Endometrial microvascular endothelial cells (primary cell): Measurements from ENCODE around the gene ANO1. TPM values are rescaled to one million over a fixed set of nuclear protein-coding genes. Genes with fewer than 3 reads are reported as not detected.

Experiments used
- in situ Hi-C: cut with HindIII; loops from 2 replicates; pipeline ENCODE4 v1.10.0; 2017; ENCODE audit warnings: low sequenced_read_pairs, low pct_unique_long_range_greater_than_20kb; ENCODE audit errors: inconsistent ontology term
- total RNA-seq: library from RNA; depleted of rRNA; stranded (reverse); fragments of >200 nt; gene quantifications from one replicate; pipeline ENCODE4 v1.2.3, GENCODE V29; 2015; ENCODE audit errors: inconsistent ontology term

ANO1 gene
- total RNA-seq, 1 donor from 2014 or later = not detected

DNA sequence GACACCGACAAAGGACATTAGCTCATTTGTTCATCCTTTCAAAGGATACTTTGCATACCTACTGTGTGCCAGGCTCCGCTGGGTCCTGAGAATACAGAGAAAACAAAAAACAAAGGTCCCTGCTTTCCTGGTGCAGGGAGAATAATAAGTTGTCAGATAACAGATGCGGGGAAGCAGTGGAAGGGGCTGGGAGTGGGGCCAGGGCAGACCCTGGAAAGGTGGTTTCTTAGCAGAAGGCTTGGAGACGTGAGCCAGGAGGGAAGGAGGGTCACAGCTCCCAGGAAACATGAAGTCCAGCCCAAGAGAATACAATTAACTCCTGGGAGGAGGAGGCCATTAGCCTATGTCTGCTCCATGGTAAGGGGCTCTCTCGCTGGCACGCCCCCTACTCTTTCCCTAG is 9.8 kb upstream of the ANO1 start:
- in situ Hi-C loops = no loop called here

DNA sequence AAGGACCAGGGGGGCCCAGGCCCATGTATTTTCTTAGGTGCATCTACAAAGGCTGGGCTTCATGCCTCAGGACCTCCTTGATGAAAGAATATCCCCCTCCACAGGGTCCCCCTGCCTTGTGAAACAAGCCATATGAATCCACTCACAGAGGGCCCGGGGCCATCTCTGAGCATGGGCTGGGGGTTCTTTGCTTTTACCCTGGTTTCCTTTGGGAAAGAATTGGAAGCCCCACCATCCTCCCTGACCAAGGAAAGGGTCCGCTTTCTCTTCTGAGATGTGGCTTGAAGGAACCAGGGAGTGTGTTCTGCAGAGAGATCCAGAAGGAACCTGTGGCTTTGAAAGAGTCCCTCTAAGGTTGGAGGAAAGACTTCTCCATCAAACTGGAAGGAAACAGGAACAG is 9.2 kb upstream of the ANO1 start:
- in situ Hi-C loops = no loop called here

DNA sequence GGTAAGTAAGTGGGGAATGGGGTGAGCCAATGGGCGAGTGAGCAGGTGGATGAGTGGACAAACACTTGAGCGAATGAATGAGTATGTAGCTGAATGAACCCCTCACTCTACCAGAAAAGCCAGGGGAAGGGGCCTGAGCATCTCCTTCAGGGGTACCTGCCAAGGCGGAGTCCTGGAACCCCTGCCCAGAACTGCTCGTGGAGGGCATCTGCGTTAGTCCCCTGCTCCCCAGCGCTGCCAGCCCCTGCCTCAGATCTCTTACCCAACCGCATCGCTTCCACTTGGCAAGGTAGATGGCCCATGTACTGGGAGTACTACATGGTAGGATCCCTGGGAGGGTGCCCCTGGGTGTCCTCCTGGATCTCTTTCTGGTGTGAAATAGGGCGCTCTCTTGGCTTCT is 7.4 kb upstream of the ANO1 start:
- in situ Hi-C loops = no loop called here

DNA sequence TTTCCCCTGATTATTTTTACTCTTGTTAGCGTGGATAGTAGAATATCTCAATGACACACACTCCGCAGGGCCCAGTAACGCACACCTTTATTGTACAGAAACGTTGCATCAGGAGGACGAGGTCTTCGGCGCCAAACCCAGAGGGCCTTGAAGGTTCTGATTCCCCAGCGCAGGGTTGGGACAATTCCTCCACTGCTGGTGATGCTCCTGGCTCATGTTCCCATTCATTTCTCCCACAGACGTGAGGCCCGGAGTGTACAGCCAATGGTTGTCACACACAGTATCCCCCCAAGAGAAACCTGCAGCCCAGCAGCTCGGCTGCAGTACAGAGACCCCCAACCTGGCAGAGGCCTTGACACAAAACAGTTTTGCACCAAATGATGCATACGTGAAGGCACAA is 6.1 kb upstream of the ANO1 start:
- in situ Hi-C loops = no loop called here

DNA sequence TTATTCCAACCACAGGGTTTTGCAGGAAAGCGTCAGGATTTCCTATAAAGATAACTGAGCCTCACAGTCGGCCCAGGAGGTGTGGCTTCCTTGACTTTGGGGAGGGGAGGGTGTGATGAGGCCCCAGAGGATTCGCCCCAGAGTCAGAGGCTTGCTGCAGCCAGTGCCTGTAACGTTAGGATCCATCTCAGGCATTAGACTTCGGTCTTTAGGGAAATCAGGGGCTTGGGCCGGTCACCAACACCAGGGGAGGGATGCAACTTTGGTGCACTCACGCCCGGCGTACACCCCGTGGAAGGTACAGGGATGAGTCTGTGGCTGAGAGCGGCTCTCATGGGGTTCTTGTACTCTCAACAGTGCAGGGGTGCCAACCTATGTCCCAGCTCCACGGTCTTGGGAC is 5.7 kb upstream of the ANO1 start:
- in situ Hi-C loops = no loop called here

DNA sequence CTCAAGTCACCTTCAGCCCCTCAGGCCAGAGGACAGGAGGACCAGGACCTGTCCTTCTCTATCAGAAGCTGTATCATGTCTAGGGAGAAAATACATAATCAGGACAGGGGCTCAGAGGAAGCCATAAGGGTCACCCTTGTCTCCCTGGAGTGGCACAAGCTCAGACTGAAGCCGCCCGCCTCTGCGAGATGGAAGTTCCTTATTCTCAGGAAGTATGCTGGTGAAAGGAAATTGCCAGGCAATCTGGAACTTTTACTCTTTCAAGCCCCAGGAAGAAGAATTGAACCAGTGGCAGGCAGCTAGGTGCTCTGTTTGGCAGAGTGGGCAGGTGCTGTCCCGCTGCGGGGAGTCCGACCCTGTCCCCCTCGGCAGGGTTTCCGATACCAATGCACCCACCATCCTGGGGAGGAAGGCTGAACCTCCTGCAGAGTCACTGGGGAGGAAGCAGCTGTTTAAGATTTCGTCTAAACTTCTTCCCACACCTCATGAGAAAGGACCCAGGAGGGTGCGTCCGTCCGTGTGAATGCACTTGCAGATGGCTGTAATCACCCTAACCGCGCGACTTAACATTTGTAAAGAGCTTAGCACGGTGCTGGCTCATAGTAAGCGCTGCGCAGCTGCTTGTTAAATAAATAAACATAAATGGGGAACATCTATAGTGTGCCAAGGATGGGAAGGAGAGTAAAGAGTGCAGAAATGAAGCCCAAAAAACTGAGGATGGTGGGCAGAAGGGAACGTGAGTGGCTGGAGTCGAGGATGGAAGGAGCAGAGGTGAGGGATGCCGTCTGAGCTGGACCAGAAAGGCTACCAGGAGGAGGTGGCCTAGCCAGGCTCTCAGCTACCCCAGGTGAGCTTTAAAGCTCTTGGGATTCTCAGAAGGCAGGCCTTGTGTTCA is 5.0 kb upstream of the ANO1 start:
- in situ Hi-C loops = no loop called here

DNA sequence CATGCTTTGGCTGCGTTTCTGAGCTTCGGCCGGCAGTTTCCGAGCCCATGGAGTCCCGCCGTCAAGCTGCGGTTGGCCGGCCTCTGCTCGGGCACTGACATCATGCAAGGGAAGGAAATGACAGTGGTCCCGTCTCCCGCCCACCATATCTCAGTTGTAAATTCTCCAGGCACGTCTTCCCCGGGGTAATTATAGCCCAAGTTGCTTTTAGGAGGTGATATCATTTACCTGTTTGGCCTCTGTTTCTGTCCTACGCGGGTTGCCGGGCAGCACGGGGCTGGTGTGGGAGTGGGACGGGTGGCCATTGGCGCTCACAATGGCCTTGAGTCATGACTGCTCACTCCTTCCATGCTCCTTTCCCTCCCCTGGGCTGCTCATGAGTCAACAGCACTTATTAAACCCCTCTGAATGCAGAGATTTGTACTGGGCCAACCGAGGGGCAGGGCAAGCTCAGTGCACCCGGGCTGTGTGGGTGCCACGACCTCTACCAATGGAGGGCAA is 4.2 kb upstream of the ANO1 start:
- in situ Hi-C loops = no loop called here

DNA sequence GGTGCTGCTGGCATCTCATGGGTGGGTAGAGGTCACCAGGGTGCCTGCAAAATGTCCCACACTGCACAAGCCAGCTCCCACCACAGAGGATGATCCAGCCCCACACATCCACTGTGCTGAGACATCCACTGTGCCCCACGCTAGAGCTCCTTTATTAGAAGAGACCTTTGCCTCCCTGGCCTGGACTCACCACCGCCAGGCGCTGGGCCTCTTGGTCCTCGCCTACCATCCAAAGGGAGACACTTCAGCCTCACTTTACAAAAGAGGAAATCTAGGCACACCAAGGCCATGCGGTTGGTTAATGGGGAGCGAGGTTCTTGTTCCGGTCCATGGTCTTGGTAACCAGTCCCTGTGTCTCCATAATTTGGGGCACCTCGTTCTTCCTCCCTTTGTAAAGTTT is 3.4 kb upstream of the ANO1 start:
- in situ Hi-C loops = no loop called here

DNA sequence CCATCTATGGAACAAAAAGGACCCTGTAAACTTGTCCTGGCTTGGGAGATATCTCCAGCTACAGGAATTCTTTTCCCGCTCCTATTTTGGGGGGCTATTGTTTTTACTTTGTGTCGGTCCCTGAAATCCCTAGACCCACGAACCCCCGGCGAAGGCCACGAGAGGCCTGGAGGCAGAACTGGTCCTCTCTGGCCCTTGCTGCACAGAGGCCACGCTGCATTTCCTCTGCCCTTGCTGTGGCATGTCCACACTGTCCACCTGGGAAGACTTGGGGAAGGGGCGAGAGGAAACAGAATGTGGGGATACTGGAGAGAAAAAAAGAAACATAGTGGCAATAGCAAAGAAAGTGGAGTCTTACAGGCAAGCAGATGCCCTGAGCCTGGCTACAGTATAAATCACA is 2.3 kb upstream of the ANO1 start:
- in situ Hi-C loops = no loop called here

DNA sequence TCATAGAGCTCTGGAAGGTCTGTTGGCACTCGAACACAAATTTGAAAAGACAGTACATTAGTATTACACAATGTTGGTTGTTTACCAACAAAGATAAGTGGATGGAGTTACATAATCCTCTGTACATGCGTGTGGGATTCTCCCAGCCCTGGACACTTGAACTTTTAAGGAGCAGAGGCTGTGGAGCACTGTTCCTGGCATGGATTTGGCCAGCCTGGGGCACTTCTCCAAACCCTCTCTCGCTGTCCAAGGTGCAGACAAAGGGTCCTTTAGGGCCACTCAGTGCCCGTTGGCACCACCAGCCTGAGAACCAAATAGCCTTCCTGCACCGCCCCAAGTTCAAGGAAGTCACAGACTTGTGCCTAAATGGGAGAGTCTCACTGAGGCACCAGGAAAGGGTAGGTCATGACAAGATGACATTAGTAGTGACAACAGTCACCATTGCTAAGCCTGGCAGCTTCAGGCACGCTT is 1.6 kb upstream of the ANO1 start:
- in situ Hi-C loops = no loop called here

DNA sequence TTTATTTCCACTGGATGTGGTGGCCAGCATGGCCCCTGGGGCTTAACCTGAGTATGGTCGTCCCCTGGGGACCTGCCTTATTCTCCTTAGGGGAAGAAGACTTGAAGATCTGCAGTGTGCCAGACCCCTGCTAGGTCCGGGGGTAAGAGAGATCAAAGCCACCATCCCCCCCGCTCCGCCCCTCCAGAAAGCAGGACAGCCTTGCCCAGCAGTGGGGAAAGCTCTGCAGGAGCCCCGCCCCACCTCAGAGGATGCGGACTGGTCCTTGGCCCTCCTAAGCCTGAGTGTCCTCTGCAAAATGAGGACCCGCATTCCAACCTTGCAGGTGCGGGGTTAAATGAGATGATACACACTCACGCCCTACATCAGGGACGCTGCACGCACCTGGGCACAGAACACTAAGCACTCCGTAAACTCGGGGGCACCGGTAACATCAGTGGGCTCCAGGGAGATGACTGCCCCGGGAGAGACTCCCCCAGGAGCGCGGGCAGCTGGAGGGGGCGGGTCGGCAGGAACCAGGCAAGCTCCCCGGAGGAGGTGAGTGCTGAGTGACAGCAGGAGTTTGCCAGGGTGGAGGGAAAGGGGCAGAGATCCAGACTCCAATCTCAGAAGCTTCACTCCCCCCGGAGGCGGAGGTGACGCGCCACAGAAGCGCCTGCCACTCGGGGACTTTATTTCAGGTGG is 564 bp upstream of the ANO1 start:
- in situ Hi-C loops = no loop called here

DNA sequence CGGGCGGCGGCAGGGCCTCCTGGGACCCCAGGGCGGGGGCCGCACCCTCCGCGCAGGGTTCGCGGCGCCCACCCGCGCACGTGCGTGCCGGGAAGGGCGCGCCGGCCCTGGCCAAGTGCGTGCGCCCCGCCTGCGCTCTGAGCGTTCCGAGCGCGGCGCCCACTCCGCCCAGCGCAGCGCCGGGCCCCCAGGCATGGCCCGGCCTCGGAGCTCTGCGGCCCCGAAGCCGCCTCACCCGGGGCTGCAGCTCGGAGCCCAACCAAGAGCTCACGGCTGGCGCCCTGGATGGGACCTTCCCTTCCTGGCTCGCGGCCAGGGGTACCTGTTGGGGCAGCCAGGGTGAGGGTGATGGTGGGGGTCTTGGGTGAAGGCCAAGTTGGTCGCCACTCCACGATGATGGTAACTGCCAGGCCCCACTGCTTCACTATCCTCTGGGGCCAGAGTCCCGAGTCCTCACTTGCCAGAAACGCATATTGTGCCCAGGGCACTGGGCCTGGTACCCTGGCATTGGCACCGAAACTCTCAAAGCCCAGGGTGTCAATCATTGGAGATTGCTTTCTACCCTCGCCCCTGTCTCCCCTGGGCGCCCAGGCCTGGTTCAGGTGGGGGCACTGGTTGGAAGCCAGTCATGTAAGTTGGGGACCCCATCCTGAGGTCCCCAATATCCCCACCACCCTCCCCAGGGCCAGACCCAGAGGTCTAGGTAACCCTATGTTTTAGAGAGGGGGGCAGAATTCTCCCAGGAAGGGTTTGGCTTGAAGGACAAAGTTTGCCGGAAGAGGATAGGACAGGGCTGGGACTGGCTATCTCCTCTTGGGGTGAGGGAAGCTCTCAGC is 882 bp downstream of the ANO1 start:
- in situ Hi-C loops = no loop called here

DNA sequence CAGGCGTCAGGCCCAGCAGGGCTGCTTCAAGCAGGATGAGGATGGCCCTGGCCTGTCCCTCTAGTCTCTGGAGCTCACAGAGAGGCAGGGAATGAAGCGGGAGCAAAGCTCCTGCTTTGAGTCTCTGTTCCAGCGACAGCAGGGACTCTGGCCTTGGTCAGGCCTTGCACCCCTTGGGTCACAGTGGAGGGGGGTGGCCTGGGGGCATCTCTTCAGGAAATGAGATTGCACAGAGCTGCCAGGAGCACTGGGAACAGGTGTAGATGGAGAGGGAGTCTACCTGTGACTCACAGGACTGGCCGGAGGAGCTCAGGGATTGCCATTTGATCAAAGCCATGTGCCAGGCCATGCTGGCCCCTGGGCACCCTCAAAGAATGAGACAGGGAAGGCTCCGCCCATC is 1.6 kb downstream of the ANO1 start:
- in situ Hi-C loops = no loop called here

DNA sequence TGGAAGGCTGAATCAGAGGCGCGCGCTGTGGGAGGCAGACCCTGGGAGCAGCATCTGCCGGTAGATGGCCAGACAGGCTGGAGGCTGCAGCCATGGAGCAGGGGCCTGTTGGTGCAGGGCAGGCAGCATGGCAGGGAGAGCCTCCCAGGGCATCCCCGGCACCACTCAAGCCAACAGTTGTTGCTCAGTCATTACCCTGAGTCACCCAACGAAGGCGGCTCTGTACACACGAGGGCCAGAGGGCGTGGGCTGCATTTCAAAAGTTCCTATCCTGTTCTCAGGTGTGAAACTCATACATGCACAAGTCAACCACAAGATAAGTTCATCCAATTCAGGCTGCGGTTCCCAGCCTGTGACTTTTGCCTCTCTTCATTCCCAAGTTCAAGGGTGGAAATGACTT is 2.6 kb downstream of the ANO1 start:
- in situ Hi-C loops = no loop called here

DNA sequence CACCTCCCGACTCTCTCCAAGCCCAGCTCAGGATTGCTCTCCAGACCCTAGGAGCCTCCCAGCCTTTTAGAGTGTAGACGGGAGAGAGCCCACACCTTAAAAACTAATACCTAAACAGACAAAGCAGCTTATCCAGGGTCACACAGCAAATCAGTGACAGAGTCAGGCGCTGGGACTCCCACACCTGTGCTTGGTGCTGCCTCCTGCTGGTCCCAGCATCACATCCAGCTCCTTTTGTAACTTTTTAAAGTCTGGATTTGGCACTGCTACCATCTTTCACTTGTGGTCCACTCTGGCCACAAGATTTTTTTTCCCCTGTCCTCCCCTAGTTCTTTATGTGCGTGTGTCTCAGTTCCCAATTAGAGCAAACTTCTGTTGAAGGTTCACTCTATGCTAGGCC is 4.7 kb downstream of the ANO1 start:
- in situ Hi-C loops = no loop called here

DNA sequence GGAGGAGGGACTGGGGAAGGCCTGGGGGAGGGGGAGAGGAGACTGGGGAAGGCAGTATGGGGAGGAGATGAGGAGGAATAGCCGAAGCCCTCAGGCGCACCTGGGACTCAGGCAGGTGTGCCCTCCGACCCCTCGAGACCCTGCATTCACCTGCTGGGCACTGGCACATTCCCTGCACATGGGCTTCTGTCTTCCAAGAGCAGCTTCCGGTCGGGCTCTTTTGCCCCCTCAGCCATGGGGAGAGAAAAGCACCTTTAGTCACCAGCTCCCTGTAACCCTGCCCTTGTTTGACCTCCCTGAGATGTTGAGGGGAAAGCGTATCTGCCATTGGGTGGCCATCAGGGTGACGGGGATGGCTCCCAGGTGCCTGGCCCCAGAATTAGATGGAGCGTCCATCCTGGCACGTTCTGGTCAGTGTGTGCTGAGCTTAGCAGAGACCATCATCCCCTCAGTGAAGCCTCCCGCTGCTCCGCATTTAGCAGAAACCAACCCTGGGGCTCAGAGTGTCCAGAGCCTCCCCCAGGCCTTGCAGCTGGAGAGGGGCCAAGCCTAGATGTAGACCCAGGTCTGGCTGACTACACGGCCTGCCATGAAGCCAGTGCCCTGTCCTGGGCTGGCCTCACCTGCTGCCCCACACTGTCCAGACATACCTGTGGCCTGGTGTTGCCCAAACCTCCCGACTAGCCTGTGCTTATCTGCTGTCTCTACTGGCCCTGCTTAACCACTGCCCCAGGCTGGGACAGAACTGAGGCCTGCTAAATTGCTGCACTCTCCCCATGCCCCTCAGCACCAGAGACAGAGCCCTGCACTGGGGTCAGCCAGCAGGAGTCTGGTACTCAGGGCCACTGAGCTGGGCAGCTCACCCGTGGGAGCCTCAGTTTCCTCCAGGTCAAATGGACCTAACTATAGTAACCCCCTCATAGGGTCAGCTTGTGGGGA is 6.2 kb downstream of the ANO1 start:
- in situ Hi-C loops = no loop called here

DNA sequence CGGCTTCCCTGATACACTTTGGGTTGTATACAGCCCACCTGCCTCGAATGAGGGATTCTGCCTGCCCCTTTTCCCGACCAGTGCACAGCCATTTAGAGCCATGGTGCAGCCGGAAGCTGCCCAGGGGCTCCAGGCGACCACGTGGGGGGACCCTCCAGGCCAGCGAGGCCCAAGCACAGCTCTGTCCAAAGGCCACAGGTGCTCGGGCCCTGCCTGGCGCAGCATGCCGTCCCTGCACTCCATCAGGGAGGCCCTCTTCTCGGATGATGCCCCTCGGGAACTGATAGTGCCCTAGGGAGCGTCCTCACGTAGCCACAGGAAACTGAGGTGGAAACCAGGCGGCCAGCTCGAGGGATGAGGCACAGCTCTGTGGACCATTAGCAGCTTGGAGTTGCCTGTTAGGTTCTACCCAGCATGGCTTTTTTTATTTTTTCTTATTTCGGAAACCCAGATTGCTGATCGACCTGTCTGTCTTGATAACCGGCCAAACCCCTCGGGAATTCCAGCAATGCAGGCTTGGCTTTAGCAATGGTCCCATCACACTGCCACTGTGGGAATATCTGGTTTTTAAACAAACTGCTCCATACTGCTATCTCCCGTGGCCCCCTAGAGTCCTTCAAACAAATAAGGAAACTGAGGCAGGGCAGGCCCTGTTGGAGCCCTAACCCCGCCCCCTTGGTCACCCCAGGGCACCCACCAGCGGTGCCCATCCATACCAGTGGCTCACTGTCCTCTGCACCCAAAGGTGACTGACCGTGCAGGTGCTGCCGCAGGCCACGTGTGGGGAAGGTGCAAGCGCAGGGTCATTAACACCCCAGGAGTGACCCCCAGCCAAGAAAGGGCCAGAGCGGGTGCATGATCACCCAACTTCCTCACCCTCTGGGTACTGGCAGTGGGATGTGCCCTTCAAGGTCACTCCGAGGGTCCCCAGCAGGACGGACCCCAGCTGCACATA is 8.0 kb downstream of the ANO1 start:
- in situ Hi-C loops = no loop called here
